ENCODE results near the gene RAD51B.
"Not testable (repeated sequence)": the region's sequence is repeated elsewhere in the genome, so short reads cannot be mapped to it uniquely, and the experiment has no call there.

Gene RAD51B

GRCh38 chr14:68285421-68286179, 466.0 kb downstream of the RAD51B start:
- DNase-seq: peak; percentile 90

GRCh38 chr14:68286667-68287066, 467.1 kb downstream of the RAD51B start:
- DNase-seq: no peak

DNA sequence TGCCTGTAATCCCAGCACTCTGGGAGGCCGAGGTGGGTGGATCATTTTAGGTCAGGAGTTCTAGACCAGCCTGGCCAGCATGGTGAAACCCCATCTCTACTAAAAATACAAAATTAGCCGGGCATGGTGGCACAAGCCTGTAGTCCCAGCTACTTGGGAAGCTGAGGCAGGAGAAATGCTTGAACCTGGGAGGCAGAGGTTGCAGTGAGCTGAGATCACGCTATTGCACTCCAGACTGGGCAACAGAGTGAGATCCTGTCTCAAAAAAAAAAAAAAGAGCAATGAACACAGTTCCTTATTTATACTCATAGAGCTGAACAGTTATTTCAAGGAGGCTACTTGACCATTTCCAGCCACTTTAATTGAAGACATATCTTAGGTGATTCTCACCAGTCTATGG, 469.9 kb downstream of the RAD51B start:
- DNase-seq: not testable (repeated sequence)

DNA sequence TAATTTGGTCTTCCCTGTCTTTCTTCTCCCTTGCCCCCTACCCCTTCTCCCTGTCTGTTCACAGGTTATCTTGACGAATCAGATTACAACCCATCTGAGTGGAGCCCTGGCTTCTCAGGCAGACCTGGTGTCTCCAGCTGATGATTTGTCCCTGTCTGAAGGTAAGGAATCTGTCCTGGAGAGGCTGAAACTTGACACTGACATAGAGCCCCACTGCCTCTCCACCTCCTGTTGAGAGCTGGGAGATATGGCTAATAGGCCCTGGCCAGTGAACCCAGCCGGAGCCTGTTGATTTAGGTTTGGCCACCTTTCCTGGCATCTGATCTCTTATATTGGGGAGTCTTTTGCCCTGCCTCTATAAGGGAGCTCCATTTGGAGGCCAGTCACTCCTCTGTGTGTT, 472.2 kb downstream of the RAD51B start:
- no peak for DNase-seq

DNA sequence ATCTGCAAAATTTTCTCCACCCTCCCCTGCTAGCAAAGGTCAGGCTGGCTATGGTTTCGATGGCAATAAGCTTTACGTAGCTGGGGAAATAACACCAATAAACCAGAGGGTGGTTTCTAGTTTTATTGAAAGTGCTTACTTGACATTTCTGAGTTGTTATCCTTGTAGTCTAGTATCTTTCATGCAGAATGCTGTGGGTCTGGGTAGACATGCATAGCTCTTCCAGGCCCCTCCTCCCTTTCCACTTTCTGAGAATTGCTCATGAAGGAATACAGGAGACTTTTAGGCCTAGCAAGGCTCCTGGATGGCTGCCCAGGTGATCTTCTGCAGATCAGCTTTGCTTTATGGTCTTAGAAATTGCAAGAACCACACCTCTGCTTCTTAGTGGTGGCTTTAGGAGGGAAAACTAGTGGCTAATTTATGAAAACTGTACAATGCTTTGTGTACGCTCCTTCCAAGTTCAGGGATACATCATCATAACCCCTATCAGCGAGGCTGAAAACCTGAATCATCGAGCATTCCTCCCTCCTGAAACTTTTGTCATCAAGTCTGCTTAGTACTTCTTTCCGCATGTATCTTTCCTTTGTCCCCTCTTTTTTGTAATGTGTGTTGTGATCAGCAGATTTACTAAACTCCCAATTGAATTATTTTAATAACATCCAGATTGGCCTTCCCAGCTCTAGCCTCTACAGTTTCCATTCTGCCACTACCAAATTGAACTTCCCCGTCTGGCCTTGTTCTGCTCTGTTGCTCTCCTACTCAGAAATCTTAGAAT, 473.0 kb downstream of the RAD51B start:
- no peak for DNase-seq

DNA sequence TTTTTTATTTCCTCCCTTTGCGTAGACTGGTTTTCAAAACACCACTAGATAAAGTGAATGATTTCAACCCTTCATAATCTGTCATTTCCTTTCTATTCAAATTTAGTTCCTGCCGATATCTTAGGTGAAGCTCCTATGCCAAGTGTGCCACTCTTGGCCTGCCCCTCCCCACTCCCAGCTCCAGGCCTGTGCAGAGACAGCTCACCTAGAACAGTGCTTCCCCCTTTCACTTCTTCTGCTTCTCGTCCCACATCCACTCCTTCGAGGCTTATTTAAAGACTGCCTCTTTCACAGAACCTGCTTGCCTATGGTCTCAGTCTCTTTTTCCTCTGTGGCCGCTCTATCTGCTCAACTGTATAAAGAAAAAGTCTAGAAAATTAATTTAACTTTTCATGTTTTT, 473.8 kb downstream of the RAD51B start:
- no peak for DNase-seq

DNA sequence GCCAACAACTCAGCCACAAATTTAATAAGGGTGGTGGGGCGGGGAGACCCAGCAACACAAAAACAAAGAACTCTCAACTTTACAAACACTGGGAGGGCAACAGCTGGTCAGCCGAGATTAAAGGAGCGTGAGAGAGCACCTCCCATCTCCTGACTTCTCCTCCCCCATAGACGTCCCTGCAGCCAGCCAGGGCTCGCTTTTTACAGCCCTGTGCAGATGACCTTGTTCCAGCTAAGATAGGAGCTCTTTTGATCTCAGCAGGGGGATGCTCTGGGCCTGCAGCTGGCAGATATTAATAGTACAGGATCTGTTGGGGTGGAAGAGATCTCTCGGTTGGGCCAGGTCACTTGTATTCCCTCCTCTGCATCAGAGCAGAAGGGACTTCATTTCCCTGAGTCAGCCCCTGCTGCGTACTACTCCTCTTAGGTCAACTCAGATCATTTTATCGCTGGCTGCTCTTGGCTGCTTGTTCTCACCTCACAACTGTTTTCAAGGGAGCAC, 475.8 kb downstream of the RAD51B start:
- no peak for DNase-seq

DNA sequence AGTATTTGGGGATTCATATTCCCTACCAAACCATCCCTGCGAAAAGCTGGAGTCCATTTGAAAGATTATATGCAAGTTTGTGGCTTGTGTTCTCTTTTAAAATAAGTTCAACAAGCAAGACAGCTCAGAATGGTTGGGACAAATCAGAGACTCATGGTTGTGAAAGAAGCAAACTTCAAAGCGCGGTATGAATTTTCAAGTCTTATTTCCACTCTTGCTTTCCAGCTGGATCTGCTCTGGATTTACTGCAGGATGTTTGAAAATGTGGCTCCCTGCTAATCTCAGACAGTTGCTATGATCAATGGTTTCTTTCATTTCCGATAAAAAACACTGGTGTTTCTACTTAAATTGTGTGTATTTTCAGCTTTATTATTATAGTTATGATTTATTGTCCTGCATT, 477.5 kb downstream of the RAD51B start:
- no peak for DNase-seq

DNA sequence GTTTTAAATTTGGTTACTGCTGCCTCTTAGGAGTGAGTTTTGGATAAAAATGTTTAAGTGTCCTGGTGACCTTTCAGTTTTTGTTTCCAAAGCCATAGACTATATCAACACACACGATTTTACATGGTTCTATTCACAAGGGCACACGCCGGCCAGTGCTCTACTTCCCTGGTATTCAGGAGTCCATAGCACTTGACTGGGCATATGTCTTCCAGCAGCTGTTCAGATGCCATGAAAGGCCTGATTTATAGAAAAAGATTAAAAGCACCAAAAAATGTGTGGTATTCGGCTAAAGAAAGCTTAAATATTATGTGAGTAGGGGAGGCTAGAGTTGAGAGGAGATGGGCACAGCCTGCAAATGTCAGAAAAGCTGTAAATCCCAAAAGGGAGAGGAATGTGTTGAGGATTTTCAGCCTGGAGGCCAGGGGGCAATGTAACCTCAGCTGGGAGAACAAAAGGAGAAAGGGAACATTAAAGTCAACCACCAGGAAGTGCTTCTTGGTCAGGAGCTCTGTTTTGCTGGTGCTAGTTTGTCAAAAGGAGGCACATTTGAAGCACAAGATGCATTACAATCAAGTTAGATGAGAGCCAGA, 478.4 kb downstream of the RAD51B start:
- DNase-seq: no peak

DNA sequence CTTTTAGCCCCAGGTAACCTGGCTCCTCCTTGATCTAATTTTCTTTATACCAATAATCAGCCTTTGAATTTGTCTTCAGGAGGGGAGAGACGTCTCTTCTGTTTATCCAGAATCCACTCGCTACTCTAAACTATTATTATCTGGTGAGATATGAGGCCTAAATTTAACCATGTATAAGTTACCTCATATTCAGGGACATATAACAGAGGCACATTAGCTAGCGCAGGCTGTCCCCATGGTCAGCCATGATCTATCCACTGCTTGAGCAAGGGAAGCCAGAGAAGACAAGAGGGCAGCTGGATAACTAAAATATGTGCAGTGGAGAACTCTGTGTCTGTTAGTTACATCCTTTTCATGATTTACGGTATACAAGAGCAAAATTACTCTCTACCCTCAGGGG, 481.0 kb downstream of the RAD51B start:
- DNase-seq: no peak

DNA sequence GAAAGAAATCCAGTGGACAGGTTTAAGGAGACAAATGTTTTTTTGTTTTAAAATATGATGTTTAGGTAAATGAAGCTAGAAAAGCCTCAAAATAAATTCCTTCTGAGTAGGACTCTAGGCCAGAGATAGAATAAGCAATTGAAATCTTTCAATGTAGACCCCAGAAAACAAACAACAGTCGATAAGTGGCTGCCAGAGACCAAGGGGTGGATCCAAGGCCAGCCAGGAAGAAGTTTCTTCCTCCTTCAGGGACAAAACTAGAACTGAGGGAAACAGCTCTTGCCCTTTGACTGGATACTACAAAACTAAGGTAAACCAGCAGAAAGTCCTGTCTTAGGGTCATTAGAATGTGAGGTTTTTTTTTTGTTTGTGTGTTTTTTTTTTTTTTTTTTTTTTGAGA, 481.6 kb downstream of the RAD51B start:
- DNase-seq: no peak

GRCh38 chr14:68302938-68303337, 483.4 kb downstream of the RAD51B start:
- DNase-seq: not testable (repeated sequence)

DNA sequence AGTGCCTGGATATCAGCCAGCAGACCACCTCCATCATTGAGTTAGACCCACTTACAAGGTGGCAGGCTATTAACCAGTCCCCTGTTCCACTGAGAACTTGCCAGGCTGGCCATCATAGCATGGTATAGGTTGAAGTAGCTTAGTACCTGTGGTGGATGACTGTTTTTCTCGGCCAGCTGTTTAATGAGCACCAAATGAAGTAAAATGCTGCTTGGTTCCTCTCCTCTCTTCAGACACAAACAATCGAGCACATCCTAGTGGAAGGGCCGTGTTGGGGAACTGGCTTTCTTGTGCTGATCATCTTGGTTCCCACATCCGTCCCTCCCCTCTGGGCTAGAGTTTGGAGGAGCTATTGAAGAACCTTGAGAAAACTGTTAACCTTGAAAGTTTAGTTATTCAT, 486.2 kb downstream of the RAD51B start:
- no peak for DNase-seq

GRCh38 chr14:68306265-68306933, 486.8 kb downstream of the RAD51B start:
- DNase-seq: no peak

GRCh38 chr14:68306934-68307789, 487.6 kb downstream of the RAD51B start:
- DNase-seq: no peak

DNA sequence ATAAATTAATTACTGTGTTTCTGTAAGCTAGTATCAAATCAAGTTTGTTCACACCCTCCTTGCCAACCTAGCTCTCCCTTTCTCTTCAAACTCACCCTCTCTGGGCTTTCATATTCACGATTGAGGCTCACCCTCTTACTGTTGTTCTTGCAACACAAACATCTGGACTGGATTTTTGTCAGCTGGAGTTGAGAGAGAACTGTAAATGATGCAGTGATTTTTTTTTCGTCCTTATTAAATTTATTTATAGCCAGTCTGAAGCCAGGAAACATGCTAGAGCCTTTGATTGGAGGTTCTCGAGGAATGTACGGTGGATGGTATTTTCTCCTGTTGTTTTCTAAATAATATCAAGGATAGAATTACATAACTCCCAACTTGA, 488.2 kb downstream of the RAD51B start:
- DNase-seq: no peak

DNA sequence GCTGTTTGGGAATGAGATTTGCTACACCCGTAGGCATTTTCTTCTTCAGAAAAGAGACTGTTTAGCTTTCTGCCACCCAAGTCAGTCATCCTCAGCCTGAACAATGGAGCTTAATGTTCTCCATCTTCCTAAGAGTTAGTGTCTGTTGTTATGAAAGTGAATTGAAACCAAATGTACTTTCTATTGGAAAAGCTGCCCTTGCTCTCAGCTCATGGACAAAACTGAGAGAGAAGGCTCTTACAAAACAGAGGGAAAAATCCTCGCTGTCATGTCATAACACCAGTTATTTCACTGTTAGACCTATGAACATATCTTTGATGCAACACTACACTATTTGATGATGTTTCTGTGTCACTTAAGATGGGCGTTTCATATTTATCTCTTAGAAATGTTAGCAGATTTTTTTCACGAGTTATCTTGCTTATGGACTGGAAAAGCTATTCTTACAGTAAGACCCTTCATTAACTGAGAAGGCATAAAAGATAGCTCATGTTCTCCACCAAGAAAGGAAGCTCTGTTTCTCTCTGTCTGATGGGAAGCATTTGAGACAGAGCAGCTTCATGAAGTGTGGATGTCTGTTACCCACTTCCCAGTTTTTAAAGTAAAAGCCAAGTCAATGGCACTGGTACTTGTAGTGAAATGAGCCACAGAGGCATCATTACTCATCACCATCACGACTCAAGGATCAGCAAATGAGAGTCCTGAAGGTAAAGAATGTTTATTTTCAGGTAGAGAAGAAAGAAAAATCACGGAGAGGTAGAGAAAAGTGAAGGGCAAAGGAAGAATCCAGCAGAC, 489.3 kb downstream of the RAD51B start:
- no peak for DNase-seq

- DNase-seq: no peak
Observed at GRCh38 chr14:68309616-68310015, 490.0 kb downstream of the RAD51B start.

DNA sequence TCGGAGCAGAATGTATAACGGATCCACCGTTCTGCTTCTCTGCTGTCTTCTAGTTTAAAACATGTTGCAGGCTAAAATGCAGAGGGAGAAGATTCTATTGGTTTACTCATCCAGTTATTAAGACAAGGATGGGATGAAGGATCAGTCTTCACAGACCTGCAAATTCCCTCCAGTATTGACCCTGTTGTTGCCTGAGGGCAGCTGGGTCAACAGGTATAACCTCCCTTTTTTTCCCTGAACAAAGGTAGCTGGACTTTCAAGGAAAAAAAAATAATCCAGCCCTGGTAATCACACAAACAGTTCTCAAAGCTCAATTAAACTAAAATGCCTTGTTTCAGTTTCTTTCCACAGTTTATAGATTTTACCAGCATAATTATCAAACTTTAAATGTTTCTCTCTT, 492.7 kb downstream of the RAD51B start:
- no peak for DNase-seq

DNA sequence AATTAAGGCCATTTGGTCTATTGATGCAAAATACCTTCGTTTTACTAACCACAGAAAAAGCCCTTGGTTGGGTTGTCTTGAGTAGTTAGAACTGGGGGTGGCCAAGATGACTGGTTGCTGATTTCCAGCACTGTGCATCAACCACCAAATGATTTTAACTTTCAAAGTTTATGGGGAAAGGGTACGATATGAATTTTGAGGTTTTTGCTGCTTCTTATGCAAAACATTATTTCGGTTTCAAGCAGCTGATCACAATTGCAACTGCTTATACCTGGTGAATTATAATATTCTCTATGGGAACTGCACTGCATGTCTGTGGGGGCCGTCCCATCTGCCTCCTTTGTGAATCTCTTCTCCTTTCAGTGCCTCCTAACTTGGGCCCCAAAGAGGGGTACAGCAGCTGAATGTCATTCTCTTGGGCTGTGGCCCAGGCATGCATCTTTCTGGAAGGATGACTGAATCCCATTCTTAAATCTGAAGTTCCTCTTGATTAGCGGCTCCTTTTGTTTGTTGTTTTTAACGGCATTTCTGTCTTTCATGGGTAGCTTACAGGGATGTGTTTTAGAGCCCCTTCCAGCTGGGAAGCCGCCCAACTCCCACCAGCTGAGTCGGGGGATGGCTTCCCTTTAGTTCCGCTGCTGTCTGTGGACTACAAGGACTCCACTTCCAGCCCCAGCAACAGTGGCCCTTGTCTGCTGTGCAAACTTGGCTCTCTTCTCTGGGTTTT, 493.5 kb downstream of the RAD51B start:
- no peak for DNase-seq

GRCh38 chr14:68314642-68315041, 495.1 kb downstream of the RAD51B start:
- no peak for DNase-seq
